GM21737 (cell line): ENCODE measurements around the gene SYT1.

ENCODE experiments used
- ATAC-seq: cut with Tn5 transposase; IDR thresholded peaks from one replicate; pipeline ENCODE4 v1.9.1; 2021; ENCODE audit warnings: mild to moderate bottlenecking, moderate library complexity; ENCODE audit not compliant: unreplicated experiment

The SYT1 gene

DNA sequence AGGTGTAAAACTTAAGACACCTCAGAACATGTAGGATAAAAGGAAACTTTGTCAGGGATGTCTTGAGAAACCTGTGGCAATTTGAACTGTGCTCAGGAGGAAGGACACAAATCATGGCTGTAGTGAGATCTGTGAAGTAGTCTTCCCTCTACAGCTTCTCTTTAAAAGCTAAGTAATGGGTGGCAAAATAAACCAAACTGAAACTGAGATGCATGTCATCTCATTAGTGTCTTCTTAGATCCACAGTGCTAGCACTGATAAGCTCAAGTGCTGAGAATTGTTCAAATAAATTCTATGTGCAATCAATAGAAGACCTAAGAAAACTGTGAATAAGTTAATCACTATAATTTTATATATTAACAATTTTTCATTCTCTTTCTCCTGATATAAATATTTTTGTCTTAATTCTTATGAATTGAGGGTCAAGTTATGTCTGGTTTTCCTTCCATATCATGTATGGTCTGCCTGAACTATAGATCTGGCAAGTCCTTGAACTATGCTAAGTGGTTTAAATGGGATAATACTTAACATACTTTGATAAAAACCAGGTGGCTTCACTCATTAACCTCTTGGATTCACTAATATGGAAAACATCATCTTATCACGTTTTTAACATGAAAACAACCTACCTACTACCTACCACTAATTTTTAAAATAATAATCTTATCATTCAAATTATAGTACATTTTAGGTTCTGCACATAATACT is 27.2 kb downstream of the SYT1 start:
- no peak for ATAC-seq

DNA sequence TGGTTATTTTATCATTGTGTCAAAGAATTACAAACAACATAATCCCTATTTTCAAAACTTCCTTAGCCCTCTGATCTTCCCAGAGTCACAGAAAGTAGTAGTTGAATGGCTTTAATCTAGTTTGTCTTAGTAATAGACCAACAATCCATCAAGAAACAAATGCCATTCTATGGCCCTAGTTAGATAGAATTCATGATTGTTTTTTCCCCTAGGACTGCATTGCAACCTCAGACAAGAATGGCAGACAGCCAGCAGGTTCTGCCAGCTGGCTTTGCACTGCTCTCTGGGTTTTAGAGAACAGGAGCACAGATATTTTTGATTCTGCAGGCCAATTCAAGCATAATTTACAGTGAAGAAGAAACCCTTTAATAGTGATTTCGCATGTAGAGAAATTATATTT is 33.8 kb downstream of the SYT1 start:
- no peak for ATAC-seq

DNA sequence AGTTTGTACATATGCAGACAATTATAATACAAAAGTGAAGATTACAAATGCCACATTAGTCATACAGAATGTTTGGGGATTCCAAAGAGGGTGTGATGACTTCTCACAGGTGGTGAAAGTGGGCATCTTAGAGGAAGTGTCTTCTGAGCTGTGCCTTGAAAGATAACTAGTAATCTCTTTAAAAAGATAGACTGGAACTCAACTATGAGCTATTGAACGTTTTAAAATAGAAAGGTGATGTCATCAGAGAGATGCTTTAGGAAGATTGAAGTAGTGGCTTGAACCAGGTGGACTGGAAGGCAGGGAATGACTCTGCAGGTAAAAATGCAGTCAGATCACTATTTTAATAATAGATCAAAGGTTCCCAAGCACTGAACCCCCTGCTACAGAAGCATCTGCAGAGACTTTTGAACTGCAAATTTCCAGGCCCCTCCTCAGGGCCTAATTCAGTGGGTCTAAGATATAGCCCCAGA is 50.3 kb downstream of the SYT1 start:
- no peak for ATAC-seq

DNA sequence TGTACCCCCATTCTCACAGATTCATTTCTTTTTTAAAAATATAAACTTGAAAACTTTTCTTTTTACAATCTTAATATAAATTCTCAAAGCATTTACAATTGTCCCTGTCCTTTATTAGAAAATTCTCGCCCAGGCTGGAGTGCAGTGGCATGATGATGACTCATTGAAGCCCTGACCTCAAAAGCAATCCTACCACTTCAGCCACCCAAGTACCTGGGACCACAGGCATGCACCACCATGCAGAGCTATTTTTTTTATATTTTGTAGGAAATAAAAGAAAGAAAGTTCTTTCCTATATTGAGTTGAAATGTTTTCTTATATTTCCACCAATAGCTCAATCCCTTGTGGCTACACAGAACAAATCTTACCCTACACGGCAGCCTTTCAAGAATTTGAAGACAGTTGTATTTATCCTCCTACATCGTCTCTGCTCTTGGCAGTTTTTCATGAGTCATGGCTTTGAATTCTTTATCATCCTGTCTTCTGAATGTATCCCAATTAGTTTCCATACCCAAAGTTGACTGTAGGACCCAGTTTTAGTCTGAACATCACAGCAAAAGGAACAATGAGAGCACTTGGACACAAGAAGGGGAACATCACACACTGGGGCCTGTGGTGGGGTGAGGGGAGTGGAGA is 52.4 kb downstream of the SYT1 start:
- no peak for ATAC-seq

DNA sequence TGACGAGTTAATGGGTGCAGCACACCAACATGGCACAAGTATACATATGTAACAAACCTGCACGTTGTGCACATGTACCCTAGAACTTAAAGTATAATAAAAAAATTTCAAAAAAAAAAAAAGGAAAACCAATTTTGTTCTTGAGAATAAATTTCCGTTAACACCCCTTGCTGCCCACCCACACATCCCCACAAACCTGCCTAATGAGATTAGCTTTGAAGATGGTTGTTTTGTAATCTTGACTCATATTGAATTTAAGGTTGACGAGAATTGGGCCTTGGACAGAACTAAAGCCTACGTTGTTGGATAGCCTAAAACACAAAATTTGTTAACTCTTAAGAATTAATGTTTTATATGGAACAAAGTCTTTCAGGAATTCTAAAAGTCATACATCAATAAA is 52.9 kb downstream of the SYT1 start:
- no peak for ATAC-seq

- ATAC-seq = no peak
Measured at GRCh38 chr12:78918268-78918667, 53.7 kb downstream of the SYT1 start.

DNA sequence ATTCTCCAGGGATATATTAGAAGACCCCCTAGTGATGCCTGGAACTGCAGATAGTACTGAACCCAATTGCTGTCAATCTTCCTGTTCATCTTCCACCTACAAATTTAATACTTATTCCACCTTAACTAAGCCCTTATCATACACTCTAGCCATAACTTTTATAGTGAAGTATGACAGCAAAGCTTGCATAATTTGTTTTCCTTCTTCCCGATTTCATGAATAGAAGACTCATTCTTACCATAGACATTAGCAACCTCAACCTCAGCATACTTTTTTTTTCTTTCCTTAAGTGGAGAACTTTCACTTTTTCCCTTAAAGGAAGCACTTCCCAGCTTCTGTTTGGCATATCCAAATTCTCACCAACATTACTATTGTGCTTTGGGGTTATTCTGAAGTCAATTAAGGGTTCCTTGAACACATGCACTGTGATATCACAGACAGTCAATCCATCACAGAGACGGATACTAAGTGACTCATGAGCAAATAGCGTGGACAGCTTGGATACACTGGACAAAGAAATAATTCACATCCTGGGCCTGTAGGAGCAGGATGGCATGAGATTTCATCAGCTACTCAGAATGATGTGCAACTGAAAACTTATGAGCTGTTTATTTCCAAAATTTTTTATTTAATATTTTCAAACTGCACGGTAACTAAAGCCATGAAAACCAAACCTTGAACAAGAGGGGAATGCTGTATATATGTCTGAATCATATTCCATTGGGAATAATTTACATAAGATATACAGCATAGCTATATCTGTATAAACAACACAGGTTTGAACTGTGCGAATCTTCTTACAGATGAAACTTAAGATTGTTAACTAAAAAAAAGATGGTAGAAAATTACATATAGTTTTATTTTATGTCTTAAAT is 63.9 kb downstream of the SYT1 start:
- ATAC-seq = no peak

DNA sequence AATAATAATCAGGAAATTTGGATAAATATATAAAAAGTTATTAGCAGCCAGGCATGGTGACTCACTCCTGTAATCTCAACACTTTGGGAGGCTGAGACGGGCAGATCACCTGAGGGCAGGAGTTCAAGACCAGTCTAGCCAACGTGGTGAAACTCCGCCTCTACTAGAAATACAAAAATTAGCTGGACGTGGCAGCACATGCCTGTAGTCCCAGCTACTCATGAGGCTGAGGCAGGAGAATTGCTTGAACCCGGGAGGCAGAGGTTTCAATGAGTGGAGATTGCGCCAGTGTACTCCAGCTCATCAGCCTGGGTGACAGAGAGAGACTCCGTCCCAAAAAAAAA is 64.5 kb downstream of the SYT1 start:
- ATAC-seq = no peak

DNA sequence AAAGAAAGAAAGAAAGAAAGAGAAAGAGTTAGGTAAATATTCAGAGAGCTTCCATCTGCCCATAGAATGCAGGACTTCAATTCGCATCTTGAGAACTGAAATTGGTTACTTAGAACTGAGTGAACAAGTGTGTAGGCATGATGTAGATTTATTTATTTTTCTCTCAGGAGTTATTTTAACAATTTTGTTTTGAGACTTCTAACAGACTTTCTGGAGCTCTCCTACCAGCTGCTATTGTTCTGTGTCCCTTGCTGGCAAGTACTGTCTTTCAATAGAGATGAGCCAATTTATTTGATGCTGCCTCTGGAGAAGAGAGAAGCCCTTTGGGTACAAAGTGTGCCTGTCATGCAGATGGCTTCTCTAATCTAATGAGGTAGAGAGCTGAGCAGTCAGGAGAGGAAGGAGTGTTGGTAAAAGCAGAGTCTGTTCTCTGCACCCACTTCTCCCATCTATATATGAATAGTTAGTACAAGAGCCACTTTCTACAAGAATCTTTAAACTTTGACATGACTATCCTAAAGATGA is 67.0 kb downstream of the SYT1 start:
- no peak for ATAC-seq

DNA sequence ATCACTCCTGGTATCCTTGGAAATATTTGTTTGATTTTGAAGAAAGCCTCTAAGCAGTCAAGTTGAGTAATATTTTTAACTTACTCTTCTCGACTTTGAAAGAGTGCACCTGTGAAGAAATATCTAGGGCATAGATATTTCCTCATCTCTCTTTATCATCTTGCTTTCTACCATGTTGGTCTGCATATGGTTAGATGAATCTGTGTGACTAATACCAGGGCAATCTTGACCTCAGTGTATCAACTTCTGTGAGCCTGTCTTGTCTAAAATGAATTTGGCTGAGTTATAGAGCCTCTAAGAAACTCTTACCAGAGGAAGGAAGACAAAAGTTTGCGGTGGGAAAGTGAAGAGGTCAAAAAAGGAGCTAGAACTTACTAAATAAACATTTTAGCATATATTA is 68.4 kb downstream of the SYT1 start:
- no peak for ATAC-seq

GRCh38 chr12:78938341-78939084 is 73.9 kb downstream of the SYT1 start:
- no peak for ATAC-seq

DNA sequence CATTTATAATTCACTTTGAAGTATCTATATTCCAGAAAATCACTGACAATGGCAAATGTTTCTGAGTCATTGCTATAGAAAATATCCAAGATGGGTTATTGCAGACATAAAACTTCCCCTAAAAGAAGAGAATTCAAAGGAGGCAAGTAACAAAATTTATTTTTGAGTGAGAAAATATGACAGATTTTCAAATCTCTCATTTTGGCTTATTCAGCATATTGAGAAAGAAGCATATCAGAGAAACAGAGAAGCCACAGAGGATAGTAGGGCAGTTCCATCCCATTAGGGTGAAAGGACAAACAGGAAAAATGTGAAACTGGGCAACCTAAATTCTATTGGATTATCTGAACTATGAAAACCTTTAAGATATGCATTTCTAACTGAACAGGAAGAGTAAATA is 85.0 kb downstream of the SYT1 start:
- no peak for ATAC-seq

GRCh38 chr12:78951803-78952551 is 87.4 kb downstream of the SYT1 start:
- ATAC-seq = no peak

DNA sequence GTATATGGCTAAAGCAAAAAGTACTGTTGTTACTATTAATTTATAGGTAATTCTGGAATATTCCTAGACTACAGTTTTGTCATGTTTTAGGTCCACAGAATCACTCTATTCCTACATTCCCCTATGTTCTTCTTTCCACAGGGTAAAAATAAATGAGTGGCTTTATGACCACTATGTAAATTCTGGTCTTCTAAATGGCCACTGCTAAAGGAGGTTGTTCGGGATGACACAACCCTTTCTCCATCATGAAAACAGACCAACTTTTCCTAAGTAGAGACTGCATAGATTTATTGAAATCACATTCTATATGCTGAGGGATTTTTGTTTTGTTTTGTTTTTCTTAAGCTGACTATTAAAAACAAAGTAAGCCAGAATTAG is 88.0 kb downstream of the SYT1 start:
- ATAC-seq = no peak

DNA sequence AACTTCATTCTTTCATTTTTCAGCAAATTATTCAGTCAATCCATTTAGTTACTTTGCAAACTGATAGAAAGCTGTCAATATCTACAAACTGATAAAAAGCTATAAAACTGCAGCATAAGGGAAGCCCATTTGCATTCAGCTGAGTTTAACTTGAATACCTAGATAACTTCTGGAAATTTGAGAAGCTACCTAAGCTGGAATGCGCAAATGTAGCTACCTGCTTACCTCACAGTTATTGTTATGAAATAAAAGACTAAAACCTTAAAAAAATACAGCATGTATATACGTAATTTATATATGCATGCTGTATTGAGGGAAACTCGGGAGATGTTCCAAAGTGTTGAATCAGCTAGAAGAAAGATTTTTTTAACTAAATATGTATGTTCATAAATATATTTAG is 94.4 kb downstream of the SYT1 start:
- no peak for ATAC-seq

- ATAC-seq = no peak
Measured at GRCh38 chr12:78959556-78959955, 95.0 kb downstream of the SYT1 start.

DNA sequence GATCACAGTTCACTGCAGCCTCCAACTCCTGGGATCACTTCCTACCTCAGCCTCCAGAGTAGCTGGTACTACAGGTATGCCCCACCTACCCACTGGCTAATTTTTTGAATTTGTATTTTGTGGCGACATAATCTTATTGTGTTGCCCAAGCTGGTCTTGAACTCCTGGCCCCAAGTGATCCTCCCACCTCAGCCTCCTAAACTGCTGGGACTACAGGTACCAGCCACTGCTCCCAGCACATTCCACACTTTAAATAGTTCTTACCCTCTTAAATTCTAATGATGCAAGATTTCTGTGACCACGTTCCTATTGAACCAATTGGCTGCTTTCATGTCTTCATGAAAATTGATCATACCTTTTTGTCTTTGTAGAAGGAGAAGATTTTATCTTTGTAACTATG is 96.6 kb downstream of the SYT1 start:
- no peak for ATAC-seq

DNA sequence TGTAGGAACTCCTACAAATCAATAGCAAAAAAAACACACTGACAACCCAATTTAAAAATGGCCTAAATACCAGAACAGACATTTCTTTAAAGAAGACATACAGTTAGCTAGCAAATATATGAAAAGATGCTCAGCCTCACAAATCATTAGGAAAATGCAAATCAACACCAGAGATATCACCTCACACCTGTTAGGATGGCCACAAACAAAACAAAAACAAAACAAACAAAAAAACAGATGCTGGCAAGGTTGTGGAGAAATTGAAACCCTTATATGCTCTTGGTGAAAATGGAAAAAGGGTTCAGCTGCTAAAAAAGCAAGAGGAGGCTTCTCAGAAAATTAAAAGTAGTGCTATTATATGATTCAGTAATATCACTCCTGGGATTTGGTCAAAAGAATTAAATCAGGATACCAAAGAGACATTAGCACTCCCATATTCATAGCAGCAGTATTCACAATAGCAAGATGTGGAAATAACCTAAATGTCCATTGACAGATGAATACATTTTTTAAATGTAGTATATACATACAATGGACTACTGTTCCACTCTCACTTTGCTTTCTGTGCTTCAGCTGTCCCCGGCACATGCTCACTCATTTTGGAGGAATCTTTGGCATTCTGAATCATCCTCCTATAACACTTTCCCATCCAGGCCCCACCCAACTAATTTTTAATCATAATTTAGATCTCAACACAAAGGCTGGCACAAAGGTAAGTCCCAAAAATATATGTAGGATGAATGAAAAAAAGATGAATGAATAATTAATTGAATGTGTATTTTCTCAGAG is 99.1 kb downstream of the SYT1 start:
- no peak for ATAC-seq

GRCh38 chr12:78964521-78964920 is 99.9 kb downstream of the SYT1 start:
- no peak for ATAC-seq

GRCh38 chr12:78966062-78966461 is 101.5 kb downstream of the SYT1 start:
- no peak for ATAC-seq
